ENCODE data around the gene SH2D3A.

DNA sequence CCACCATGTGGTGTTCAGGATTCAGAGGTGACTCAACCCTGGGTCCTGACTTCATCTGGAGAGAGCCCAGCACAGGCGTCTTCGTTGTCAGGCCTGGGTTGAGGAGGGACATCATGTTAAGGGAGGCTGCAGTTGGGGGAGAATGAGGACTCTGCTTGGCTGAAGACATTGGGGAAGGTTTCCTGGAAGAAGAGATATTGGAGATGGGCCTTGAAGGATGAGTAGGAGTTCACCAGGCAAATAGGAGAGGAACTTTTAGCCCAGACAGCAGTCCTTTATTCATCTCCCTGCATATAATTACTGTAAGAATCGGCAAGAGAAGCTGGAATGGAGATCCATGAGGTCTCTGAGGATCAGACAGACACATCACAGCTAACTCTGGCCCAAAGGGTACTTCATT lies 44.1 kb upstream of the SH2D3A start:
- TF ChIP-seq, protein P1, sequence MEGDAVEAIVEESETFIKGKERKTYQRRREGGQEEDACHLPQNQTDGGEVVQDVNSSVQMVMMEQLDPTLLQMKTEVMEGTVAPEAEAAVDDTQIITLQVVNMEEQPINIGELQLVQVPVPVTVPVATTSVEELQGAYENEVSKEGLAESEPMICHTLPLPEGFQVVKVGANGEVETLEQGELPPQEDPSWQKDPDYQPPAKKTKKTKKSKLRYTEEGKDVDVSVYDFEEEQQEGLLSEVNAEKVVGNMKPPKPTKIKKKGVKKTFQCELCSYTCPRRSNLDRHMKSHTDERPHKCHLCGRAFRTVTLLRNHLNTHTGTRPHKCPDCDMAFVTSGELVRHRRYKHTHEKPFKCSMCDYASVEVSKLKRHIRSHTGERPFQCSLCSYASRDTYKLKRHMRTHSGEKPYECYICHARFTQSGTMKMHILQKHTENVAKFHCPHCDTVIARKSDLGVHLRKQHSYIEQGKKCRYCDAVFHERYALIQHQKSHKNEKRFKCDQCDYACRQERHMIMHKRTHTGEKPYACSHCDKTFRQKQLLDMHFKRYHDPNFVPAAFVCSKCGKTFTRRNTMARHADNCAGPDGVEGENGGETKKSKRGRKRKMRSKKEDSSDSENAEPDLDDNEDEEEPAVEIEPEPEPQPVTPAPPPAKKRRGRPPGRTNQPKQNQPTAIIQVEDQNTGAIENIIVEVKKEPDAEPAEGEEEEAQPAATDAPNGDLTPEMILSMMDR (IDR thresholded peaks at IDR 0.05): no peak
- TF ChIP-seq, protein P2, sequence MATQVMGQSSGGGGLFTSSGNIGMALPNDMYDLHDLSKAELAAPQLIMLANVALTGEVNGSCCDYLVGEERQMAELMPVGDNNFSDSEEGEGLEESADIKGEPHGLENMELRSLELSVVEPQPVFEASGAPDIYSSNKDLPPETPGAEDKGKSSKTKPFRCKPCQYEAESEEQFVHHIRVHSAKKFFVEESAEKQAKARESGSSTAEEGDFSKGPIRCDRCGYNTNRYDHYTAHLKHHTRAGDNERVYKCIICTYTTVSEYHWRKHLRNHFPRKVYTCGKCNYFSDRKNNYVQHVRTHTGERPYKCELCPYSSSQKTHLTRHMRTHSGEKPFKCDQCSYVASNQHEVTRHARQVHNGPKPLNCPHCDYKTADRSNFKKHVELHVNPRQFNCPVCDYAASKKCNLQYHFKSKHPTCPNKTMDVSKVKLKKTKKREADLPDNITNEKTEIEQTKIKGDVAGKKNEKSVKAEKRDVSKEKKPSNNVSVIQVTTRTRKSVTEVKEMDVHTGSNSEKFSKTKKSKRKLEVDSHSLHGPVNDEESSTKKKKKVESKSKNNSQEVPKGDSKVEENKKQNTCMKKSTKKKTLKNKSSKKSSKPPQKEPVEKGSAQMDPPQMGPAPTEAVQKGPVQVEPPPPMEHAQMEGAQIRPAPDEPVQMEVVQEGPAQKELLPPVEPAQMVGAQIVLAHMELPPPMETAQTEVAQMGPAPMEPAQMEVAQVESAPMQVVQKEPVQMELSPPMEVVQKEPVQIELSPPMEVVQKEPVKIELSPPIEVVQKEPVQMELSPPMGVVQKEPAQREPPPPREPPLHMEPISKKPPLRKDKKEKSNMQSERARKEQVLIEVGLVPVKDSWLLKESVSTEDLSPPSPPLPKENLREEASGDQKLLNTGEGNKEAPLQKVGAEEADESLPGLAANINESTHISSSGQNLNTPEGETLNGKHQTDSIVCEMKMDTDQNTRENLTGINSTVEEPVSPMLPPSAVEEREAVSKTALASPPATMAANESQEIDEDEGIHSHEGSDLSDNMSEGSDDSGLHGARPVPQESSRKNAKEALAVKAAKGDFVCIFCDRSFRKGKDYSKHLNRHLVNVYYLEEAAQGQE (IDR thresholded peaks at IDR 0.05; ENCODE audit: insufficient read depth in 1 of 2, low read depth in 2 of 2, low read length in 1 of 2): no peak
